Skeletal muscle tissue (tissue), 4 donors: ENCODE data around the gene PDE4B. TPM values are rescaled to one million over a fixed set of nuclear protein-coding genes. Genes with fewer than 3 reads are reported as not detected.

Experiments
- H3K27ac ChIP-seq: one replicate; pipeline ENCODE4 v1.7.0; 2013; ENCODE audit warnings: mild to moderate bottlenecking, low read depth, low read length, inconsistent platforms
- H3K27me3 ChIP-seq, 3 donors: one replicate each; pipeline ENCODE4 v1.7.0; 2013; ENCODE audit warnings: low read length in 3 of 3; ENCODE audit not compliant: control insufficient read depth in 3 of 3, insufficient read depth in 3 of 3
- H3K36me3 ChIP-seq, 3 donors: one replicate each; pipeline ENCODE4 v1.7.0; 2013; ENCODE audit warnings: low read length in 3 of 3; ENCODE audit not compliant: control insufficient read depth in 3 of 3, insufficient read depth in 3 of 3
- H3K4me1 ChIP-seq, 3 donors: one replicate each; pipeline ENCODE4 v1.7.0; 2013; ENCODE audit warnings: low read length in 3 of 3, mild to moderate bottlenecking in 3 of 3; ENCODE audit not compliant: control insufficient read depth in 3 of 3, insufficient read depth in 3 of 3
- H3K4me3 ChIP-seq, 3 donors: one replicate each; pipeline ENCODE4 v1.7.0; 2013; ENCODE audit warnings: low read length in 3 of 3
- H3K9ac ChIP-seq, 3 donors: one replicate each; pipeline ENCODE4 v1.7.0; 2013; ENCODE audit warnings: low read length in 3 of 3, mild to moderate bottlenecking in 3 of 3, moderate library complexity in 2 of 3, low read depth in 1 of 3
- H3K9me3 ChIP-seq, 3 donors: one replicate each; pipeline ENCODE4 v1.7.0; 2013; ENCODE audit warnings: low read length in 3 of 3; ENCODE audit not compliant: control insufficient read depth in 3 of 3
- total RNA-seq: library from RNA; depleted of rRNA; stranded (reverse); fragments of >200 nt; gene quantifications from one replicate; pipeline ENCODE4 v1.2.3, GENCODE V29; 2014
- donor health status: Osteomylitis.

The PDE4B gene
- total RNA-seq, 1 donor from 2014 or later, result 26.6 TPM

DNA sequence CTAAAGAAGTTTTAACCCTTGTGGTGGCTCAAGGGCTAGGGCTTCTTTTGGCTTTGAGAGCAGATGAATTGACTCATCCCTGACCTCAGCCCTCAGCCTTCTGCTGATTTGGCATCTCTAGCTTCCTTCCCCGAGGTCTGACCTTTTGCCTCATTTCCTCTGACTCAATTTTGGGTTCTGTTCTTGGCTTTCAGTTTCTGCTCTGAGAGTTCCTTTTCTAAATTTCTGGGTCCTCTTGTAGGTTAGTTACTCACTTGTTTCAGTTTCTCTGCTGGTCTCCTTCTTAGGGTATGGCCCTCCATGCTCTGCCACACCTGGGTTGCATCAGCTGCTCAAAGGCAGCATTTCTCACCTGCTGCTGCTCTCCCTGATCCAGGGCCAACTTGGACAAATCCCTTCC lies 19.4 kb downstream of the PDE4B start:
- Histone ChIP-seq H3K4me3 (no peak overlapping the region), H3K27me3 (no peaks in the 10 kb centered on the region), H3K27ac (no peak overlapping the region), H3K36me3 (no peaks in the 10 kb centered on the region), H3K9me3 (no peaks in the 10 kb centered on the region), H3K4me1 (peaks cover 0 to 3% (median 0%) of the 10 kb centered on the region in 3 donors), H3K9ac (no peak overlapping the region)

DNA sequence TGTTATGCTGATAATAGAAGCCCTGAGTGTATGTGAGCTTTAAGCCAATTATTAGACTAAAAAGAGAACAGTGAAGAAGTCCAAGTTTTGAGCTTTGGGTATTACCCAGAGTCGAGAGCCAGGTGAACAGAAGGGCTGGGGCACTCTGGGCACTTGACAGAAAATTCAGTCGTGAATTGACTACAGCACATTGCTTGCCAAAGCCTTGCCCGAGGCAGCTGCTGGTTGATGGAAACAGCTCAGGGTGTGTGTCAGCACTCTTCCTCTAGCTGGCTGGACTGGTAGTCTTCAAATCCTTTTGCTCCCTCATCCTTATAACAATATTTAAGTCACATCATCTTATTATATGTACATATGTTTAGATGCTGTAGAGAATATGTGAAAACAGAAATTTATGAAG lies 21.3 kb downstream of the PDE4B start:
- Histone ChIP-seq H3K27ac (no peak overlapping the region), H3K27me3 (no peaks in the 10 kb centered on the region), H3K36me3 (no peaks in the 10 kb centered on the region), H3K4me3 (no peak overlapping the region), H3K9me3 (no peaks in the 10 kb centered on the region), H3K9ac (no peak overlapping the region), H3K4me1 (peaks cover 0 to 3% (median 0%) of the 10 kb centered on the region in 3 donors)

DNA sequence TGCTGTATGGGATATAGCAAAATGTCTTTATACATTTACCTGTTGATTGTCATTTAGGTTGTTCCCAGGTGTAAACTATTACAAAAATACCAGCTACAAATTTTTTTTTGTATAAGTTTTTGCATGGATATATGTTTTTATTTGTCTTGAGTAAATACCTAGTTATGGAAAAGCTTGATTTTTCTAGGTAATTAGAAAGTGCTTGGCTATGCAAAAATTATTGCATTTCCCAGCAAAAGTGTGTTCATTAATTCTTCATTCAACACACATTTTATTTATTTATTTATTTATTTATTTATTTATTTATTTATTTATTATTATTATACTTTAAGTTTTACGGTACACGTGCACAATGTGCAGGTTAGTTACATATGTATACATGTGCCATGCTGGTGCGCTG lies 22.1 kb downstream of the PDE4B start:
- Histone ChIP-seq H3K27me3 (no peaks in the 10 kb centered on the region), H3K4me3 (no peak overlapping the region), H3K36me3 (no peaks in the 10 kb centered on the region), H3K9me3 (no peaks in the 10 kb centered on the region), H3K9ac (no peak overlapping the region), H3K4me1 (peaks cover 0 to 3% (median 0%) of the 10 kb centered on the region in 3 donors), H3K27ac (no peak overlapping the region)

DNA sequence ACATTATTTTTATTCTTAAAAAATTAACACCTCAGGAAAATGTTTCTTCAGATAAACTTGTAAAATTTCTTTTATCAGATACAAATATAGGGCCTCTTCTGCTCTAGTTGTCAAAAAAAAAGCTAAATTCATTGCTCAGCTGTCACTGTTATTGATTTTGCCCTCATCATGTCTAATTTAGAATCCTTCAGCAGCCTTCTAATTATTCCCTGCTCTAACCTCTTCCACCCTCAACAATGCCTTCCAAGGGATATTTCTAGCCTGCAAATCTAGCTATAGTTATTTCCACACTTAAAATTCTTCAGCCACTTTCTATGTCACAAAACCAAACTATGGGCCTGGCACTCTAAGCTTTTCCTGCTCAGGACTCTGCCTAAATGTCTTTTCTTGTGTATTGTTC lies 25.2 kb downstream of the PDE4B start:
- H3K27ac ChIP-seq, result no peak overlapping the region
- no peaks in the 10 kb centered on the region for H3K27me3 ChIP-seq
- H3K9me3 ChIP-seq, result no peaks in the 10 kb centered on the region
- no peak overlapping the region for H3K9ac ChIP-seq
- H3K36me3 ChIP-seq, result no peaks in the 10 kb centered on the region
- H3K4me1 ChIP-seq, result no peaks in the 10 kb centered on the region
- no peak overlapping the region for H3K4me3 ChIP-seq

DNA sequence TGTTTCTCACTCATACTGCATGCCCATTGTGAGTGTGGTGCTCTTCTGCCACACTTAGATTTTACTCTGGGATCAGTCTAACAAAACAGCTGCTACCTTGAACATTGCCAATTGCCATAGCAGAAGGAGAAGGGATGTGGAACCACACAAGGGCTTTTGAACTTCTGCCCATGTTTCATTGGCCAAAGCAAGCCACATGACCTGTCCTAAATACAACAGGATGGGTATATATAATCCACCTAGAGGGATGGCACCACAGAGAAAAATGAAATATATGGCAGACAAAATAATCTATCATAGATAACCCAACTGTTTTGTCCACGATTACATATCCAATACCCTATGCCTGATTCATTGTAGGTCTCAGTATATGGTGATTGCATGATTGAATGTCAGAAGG lies 26.3 kb downstream of the PDE4B start:
- H3K4me3 ChIP-seq, result no peak overlapping the region
- H3K27ac ChIP-seq, result no peak overlapping the region
- H3K36me3 ChIP-seq, result no peaks in the 10 kb centered on the region
- no peaks in the 10 kb centered on the region for H3K4me1 ChIP-seq
- no peaks in the 10 kb centered on the region for H3K9me3 ChIP-seq
- no peak overlapping the region for H3K9ac ChIP-seq
- H3K27me3 ChIP-seq, result no peaks in the 10 kb centered on the region

DNA sequence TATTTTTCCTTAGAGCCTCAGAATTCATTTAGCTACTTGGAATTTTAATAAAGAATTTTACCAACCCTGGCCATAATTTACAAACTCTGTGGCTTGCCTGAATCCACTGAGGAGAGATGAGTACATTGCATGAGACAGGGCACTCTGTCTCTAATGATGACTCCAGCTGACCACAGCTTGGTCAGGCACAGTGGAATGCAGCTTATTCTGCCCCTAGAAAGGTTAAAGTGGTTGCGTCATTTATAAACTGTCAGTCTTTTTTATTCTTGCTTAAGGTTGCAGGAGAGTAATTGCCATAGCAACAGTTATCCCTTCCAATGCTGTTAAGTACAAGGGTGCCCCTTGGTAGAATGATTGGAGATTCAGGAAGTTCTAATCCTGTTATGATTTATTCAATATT lies 28.3 kb downstream of the PDE4B start:
- H3K27ac ChIP-seq, result no peak overlapping the region
- H3K9ac ChIP-seq, result no peak overlapping the region

DNA sequence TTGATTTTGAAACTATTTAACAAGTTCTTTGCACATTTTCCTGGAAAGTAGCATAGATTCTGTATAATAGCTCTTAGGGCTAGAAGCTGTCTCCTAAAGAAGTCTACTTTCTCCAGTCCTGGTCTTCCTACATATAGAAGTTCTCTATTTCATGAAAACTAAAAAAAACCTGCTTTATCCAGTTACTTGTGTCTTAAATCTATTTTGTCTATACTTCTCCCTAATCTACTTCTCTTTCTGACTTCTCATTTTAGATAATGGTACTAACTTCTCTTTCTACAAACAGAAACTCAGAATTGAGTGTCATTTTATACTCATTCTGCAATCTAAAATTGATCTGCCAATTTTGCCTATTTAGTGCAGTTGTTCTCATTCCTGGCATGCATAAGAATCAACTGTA lies 28.7 kb downstream of the PDE4B start:
- Histone ChIP-seq H3K9ac (no peak overlapping the region), H3K9me3 (no peaks in the 10 kb centered on the region), H3K36me3 (no peaks in the 10 kb centered on the region), H3K4me3 (no peak overlapping the region), H3K4me1 (no peaks in the 10 kb centered on the region), H3K27ac (no peak overlapping the region), H3K27me3 (no peaks in the 10 kb centered on the region)

More for the DNA sequence above, 28.3 kb downstream of the PDE4B start:
- Histone ChIP-seq H3K9me3 (no peaks in the 10 kb centered on the region), H3K4me3 (no peak overlapping the region), H3K36me3 (no peaks in the 10 kb centered on the region), H3K4me1 (no peaks in the 10 kb centered on the region), H3K27me3 (no peaks in the 10 kb centered on the region)

DNA sequence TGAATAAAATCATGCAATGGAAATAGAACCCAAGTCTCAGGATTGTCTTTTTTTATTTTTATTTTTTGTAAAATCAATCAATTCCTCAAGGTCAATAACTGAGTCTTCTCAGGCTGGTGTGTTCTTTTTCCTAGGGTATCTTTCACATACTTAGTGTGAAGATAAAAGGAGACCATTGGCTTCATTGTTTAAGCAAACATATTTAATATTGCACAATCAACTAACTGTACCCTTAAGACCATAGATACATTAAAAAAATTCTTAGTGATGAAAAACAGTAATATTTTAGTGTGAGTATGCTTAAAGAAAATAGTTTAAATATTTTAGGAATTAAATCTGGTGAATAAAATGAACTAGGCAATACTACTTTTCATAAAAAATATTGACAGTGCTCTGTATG lies 31.4 kb downstream of the PDE4B start:
- Histone ChIP-seq H3K9me3 (no peaks in the 10 kb centered on the region), H3K27ac (no peak overlapping the region), H3K4me3 (no peak overlapping the region), H3K36me3 (no peaks in the 10 kb centered on the region), H3K9ac (no peak overlapping the region), H3K27me3 (no peaks in the 10 kb centered on the region), H3K4me1 (no peaks in the 10 kb centered on the region)

DNA sequence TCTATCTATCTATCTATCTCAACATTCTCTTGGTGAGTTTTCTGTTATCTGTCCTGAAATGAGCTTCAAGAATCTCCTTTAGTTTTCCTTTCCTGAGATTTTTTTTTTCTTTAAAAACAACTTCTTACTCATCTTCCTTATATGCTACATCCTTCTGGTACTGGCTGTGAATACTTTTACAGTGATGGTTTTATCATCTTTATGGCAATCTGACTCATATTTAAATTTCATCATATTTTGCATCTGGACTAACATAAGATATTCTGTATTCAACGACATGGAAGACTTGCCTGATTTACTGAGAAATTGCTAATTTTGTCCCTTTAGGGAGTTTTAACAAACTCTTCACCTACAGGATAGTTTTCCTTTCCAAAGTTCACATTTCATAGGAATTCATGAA lies 33.0 kb downstream of the PDE4B start:
- Histone ChIP-seq H3K27me3 (no peaks in the 10 kb centered on the region), H3K9ac (no peak overlapping the region), H3K4me3 (no peak overlapping the region), H3K27ac (no peak overlapping the region), H3K9me3 (no peaks in the 10 kb centered on the region), H3K36me3 (no peaks in the 10 kb centered on the region), H3K4me1 (no peaks in the 10 kb centered on the region)

DNA sequence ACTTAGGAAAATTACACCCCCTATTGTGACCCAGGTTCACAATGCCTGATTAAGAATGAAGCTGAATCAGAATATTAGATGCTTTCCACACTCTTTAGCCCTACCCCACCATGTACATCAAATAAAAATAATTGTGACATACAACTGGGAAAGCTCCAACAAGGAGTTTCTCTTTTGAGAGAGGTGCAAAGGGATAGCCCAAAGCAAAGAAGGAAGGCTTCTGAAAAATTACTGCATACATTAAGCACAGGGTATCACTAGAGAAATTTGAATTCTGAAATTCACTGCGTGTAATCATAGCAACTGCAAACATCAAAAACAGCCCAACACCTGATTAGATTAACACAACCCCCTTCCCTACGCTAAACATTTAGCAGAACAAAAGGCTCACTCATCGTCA lies 34.1 kb downstream of the PDE4B start:
- H3K4me3 ChIP-seq, result no peak overlapping the region
- H3K36me3 ChIP-seq, result no peaks in the 10 kb centered on the region
- H3K9ac ChIP-seq, result no peak overlapping the region
- H3K4me1 ChIP-seq, result no peaks in the 10 kb centered on the region
- H3K9me3 ChIP-seq, result no peaks in the 10 kb centered on the region
- H3K27ac ChIP-seq, result no peak overlapping the region
- H3K27me3 ChIP-seq, result no peaks in the 10 kb centered on the region

DNA sequence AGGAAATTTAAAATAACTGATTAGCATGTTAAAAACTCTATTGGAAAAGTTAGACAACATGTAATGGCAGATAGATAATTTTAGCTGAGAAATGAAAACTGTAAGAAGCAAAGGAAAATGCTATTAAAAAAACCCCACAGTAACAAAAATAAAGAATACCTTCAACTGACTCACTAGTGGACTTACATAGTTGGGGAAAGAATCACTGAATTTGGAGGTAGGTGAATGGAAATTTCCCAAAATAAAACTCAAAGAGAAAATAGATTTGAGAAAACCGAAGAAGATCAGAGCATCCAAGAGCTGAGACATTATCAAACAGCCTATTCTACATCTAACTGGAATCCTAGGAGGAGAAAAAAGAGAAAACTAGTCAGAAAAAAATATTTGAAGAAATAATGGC lies 34.7 kb downstream of the PDE4B start:
- H3K4me1 ChIP-seq, result no peaks in the 10 kb centered on the region
- no peak overlapping the region for H3K27ac ChIP-seq
- H3K9ac ChIP-seq, result no peak overlapping the region
- H3K36me3 ChIP-seq, result no peaks in the 10 kb centered on the region
- no peaks in the 10 kb centered on the region for H3K9me3 ChIP-seq
- no peak overlapping the region for H3K4me3 ChIP-seq
- no peaks in the 10 kb centered on the region for H3K27me3 ChIP-seq
